ENCODE data around the gene ZBTB40. TPM values are rescaled to one million over a fixed set of nuclear protein-coding genes. Genes with fewer than 3 reads are reported as not detected.

Gene ZBTB40
- total RNA-seq, 1 experiment from 2014 or later: 6.7 TPM

GRCh38 chr1:22418312-22418711 is 33.3 kb upstream of the ZBTB40 start:
- in situ Hi-C loops (cut with HindIII; ENCODE audit: low pct_unique_long_range_greater_than_20kb, low sequenced_read_pairs): no loop called here
- DNase-seq (ENCODE audit: low read depth): peak; percentile 38

DNA sequence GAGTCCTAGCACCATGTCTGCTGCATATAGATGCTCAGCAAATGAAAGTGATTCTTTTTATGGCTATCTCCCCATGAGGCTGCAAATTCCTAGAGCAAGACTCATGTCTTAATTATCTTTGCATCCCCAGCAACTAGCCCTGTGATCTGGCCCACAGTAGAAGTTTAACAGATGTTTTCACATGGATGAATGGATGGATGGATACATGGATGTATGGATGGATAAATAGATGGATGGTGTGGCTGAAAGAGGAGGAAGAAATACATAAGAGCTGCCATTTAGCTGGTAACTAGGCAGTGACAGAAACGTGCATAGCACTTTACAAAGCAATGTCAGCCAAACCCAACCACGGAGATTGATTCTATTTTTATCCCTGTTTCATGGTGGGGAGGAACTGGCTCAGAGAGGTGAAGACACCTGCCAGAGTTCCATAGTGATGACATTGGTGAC is 32.7 kb upstream of the ZBTB40 start:
- in situ Hi-C loops (cut with HindIII; ENCODE audit: low pct_unique_long_range_greater_than_20kb, low sequenced_read_pairs): no loop called here
- DNase-seq (ENCODE audit: low read depth): peak; percentile 85

DNA sequence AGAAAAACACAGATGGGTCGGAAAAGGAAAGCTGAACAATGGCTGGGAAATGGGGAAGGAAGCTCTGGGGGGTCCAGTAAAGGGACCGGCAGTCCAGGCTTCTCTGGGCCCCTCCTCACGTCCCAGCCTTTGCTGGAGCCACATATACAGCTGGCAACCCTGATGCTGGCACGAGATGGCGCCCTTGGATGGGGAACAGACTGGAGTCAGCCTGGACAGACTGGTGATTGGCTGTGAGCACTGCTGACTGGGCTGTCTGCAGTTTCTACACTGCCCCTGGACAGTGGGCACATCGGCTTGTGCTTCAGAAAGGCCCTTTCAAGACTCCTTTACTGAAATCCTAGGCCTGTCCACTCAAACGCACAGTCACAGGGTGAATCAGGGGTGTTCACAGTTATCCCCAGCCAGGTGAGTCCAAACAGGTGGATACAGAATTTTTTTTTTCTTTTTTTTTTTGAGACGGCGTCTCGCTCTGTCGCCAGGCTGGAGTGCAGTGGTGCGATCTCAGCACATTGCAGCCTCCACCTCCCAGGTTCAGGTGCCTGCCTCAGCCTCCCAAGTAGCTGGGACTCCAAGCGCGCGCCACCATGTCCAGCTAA is 31.1 kb upstream of the ZBTB40 start:
- in situ Hi-C loops (cut with HindIII; ENCODE audit: low pct_unique_long_range_greater_than_20kb, low sequenced_read_pairs): no loop called here

DNA sequence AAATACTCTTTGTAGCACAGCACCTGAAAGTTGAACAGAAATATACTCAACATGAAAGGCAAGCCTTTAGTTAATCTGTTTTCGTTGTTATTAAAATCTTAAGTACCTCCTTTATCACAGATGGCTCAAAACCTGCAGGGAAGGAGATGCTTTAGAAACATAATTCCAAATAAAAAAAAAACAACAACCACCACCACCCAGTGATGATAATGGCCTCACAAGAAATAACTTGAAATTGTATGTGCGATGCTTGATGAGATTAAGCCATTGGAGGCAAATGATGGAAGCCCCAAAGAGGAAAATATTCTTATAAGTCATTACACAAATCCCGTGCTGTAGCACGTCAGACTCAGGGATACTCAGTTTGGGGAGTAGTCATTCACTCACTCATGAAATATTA is 24.9 kb upstream of the ZBTB40 start:
- in situ Hi-C loops (cut with HindIII; ENCODE audit: low pct_unique_long_range_greater_than_20kb, low sequenced_read_pairs): no loop called here
- DNase-seq (ENCODE audit: low read depth): no peak

More for the DNA sequence above, 31.1 kb upstream of the ZBTB40 start:
- peak; percentile 67 for DNase-seq (ENCODE audit: low read depth)

- in situ Hi-C loops (cut with HindIII; ENCODE audit: low pct_unique_long_range_greater_than_20kb, low sequenced_read_pairs): no loop called here
- DNase-seq (ENCODE audit: low read depth): peak; percentile 50
These were observed 23.0 kb upstream of the ZBTB40 start for GRCh38 chr1:22428672-22429071.

DNA sequence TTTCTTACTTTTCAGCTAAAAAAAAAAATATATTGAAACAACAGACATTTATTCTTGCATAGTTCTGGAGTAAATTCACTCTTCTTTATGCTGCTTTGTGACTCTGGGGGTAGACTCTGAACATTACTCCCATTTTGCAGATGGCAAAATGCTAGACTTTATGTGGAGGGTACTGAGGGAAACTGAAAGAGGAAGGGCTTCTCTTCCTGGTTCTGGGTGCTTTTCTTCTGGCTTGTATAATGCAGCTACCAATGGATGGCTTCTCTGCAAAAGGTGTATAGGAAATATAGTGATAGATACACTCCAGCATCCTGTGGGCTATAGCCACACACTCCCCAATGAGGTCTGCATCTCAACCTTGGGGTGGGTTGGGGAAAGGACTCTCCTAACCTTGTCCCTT is 19.7 kb upstream of the ZBTB40 start:
- in situ Hi-C loops (cut with HindIII; ENCODE audit: low pct_unique_long_range_greater_than_20kb, low sequenced_read_pairs): no loop called here
- DNase-seq (ENCODE audit: low read depth): no peak

DNA sequence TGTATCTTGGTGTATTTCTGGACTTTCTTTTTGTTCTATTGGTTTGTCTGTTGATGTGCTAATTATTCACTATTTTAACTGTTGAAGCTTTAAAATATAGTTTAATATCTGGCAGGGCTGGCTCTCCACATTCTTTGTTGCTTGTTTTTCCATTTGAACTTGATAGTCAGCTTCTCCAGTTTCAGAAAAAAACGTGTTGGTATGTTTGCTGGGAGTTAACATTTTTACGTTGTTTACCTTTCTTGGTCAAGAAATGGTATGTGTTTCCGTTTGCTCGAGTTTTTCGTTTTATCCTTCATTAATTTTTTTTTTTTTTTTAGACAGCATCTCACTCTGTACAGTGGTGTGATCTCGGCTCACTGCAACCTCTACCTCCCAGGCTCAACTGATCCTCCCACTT is 16.9 kb upstream of the ZBTB40 start:
- in situ Hi-C loops (cut with HindIII; ENCODE audit: low pct_unique_long_range_greater_than_20kb, low sequenced_read_pairs): no loop called here
- DNase-seq (ENCODE audit: low read depth): no peak

DNA sequence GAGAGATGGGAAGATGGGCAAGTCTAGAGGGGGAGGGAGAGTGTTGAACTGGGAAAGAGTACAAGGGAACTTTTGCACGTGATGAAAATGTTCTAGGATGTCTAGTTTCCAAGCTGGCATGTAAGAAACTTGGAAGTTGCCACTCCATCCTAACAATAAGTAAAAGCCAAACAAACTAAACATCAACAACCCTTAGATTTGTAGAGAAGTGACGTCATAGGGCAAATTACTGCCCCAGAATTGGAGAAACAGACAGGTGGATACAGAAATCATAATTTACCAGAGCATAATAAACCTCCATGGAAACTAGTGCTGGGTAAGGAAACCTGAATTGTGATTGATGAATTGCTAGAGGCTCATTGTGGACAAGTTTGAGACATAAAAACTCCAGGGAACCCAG is 14.7 kb upstream of the ZBTB40 start:
- no peak for DNase-seq (ENCODE audit: low read depth)
- in situ Hi-C loops (cut with HindIII; ENCODE audit: low pct_unique_long_range_greater_than_20kb, low sequenced_read_pairs): no loop called here

- in situ Hi-C loops (cut with HindIII; ENCODE audit: low pct_unique_long_range_greater_than_20kb, low sequenced_read_pairs): no loop called here
- DNase-seq (ENCODE audit: low read depth): no peak
These were observed 14.1 kb upstream of the ZBTB40 start for GRCh38 chr1:22437573-22437972.

DNA sequence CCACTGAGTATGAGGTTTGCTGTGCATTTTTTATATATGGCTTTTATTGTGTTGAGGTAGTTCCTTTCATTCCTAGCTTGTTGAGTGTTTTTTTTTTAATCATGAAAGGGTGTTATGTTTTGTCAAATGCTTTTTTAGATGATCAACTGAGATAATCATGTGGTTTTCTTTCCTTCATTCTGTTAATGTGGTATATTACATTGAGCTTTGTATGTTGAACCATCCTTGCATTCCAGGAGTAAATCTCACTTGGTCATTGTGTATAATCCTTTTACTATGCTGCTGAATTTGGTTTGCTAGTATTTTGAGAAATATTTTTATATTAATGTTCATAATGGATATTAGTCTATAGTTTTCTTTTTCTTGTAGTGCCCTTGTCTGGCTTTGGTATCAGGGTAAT is 11.1 kb upstream of the ZBTB40 start:
- no peak for DNase-seq (ENCODE audit: low read depth)
- in situ Hi-C loops (cut with HindIII; ENCODE audit: low pct_unique_long_range_greater_than_20kb, low sequenced_read_pairs): no loop called here

DNA sequence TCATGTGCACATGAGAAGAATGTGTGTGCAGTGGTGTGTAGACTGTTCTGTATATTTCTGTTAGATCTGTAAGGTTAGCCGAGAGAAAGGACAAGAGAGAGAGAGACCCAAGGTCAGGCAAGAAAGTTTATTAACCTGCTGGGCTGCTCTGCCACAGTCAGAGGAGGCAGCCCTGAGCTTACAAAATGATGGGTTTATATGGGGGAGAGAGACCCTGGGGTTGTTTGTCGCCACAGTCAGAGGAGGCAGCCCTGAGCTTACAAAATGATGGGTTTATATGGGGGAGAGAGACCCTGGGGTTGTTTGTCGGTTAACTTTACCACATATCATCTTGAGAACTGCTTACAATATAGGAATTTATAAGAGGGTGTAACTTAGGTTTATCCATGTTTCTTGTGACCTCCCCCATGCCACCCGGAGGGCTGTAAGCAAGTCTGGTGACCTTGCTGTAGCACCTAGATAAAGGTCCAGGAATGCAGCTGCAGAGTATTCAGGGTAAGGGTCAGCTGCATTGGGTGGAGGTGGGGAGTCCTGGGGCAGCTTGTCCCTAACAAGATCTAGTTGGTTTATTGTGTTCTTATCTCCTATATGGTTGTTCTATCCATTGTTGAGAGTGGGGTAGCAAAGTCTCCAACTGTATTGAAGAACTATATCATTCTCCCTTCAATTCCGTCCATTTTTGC is 9.3 kb upstream of the ZBTB40 start:
- in situ Hi-C loops (cut with HindIII; ENCODE audit: low pct_unique_long_range_greater_than_20kb, low sequenced_read_pairs): no loop called here

GRCh38 chr1:22443332-22443731 is 8.3 kb upstream of the ZBTB40 start:
- DNase-seq (ENCODE audit: low read depth): no peak
- in situ Hi-C loops (cut with HindIII; ENCODE audit: low pct_unique_long_range_greater_than_20kb, low sequenced_read_pairs): no loop called here

More for the DNA sequence above, 9.3 kb upstream of the ZBTB40 start:
- DNase-seq (ENCODE audit: low read depth): no peak

DNA sequence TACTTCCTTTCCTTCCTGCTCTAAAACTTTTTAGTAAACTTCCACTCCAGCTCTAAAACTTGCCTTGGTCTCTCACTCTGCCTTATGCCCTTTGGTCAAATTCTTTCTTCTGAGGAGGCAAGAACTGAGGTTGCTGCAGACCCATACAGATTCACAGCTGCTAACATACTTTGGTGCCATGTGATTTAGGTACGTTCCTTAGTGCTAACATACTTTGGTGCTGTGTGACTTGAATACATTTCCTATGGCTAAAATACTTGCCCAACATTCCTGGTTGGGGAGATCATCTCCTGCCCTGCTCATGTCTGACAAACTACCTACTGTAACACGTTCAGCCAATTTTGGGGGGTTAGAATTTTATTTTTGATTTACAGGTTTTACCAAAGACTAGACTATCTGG is 6.8 kb upstream of the ZBTB40 start:
- in situ Hi-C loops (cut with HindIII; ENCODE audit: low pct_unique_long_range_greater_than_20kb, low sequenced_read_pairs): no loop called here
- DNase-seq (ENCODE audit: low read depth): no peak

DNA sequence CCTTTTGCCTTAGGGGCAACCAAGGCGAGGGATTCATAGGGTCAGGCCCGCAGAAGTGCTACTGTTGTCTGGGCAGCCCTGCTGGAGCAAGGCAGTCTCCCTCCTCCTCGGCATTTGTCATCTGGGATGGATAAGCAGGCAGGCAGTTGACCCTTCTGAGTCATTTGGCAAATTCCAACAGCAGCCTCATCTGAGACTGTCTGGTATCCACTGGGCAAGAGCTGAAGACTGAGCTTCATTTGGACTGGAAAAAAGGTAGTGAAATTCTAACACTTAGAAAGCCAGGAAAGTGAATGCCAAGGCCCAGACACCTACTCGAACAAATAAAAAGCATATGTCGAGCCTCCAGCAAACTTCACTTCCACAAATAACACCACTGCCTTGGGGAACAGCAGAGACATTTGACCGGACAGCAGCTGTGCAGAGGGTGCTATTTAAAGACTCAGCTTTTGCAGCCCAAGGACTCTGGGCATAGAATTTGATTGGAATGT is 4.0 kb upstream of the ZBTB40 start:
- in situ Hi-C loops (cut with HindIII; ENCODE audit: low pct_unique_long_range_greater_than_20kb, low sequenced_read_pairs): no loop called here
- peak; percentile 32 for DNase-seq (ENCODE audit: low read depth)

DNA sequence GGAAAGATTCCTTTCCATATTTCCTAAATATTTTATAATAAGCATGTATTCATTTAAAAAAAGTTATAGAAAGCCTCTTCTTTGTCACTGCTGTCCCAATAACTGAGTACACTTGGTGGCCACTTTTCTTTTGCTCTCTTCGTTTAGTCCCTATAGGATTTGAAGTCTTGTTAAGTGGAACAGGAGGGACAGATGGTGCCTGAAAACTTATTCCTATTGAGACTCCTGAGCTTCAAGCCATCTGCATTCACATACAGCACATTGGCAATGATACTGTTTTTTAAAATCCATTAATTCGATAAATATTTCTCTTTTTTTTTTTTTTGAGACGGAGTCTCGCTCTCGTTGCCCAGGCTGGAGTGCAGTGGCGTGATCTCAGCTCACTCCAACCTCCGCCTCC is 2.0 kb upstream of the ZBTB40 start:
- in situ Hi-C loops (cut with HindIII; ENCODE audit: low pct_unique_long_range_greater_than_20kb, low sequenced_read_pairs): no loop called here
- DNase-seq (ENCODE audit: low read depth): no peak

DNA sequence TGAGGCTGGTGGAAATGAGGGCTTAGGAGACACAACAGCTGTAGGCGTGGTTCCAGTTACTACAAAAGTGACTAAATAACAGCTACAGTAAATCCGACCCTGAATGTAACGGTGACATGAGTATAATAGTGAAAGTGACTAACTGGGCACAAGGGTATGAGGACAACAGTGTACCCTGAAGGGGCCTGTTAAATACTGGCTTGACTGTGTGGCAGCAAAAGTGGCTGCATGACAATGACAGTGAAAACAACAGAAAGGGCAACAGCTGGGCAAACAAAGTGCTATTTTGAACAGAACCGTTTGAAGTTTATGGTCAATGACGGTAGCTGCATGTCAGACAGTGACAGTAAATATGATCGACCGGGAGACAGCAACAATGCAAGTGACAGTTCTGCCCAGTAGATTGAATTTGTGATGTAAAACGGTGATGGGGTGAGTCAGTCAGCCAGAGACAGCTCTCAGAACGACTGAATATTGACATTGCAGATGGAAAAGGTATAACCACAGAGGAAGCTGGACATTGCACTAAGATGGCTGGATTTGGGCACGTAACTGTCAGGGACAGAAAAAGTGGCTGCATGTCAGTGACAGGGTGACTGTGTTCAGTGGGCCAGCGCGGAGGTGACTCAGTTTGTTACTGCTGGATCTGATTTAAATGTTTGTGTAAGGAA is 1.2 kb upstream of the ZBTB40 start:
- DNase-seq (ENCODE audit: low read depth): peak; percentile 58
- in situ Hi-C loops (cut with HindIII; ENCODE audit: low pct_unique_long_range_greater_than_20kb, low sequenced_read_pairs): no loop called here

GRCh38 chr1:22452481-22452957 is 868 bp downstream of the ZBTB40 start:
- in situ Hi-C loops (cut with HindIII; ENCODE audit: low pct_unique_long_range_greater_than_20kb, low sequenced_read_pairs): no loop called here

DNA sequence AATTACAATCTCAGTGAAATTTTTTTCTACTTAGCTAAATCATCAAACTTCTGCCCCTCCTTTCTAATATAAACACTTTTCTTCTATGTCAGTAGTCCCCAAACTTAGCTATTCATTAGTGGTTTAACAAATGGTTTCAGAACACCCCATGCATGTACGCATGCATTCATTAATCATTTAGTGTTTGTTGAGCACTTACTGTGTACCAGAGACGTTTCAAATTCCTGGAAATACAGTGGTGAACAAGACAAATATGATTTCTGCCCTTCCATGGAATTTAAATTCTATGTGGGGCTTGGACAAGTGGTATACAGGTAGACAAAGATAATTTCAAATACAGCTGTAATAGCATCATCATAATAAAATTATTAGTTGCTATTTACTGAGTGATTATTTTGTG is 1.5 kb downstream of the ZBTB40 start:
- no peak for DNase-seq (ENCODE audit: low read depth)
- in situ Hi-C loops (cut with HindIII; ENCODE audit: low pct_unique_long_range_greater_than_20kb, low sequenced_read_pairs): no loop called here

More at GRCh38 chr1:22452481-22452957, 868 bp downstream of the ZBTB40 start:
- peak; percentile 61 for DNase-seq (ENCODE audit: low read depth)

GRCh38 chr1:22454476-22455056 is 2.9 kb downstream of the ZBTB40 start:
- no peak for DNase-seq (ENCODE audit: low read depth)
- in situ Hi-C loops (cut with HindIII; ENCODE audit: low pct_unique_long_range_greater_than_20kb, low sequenced_read_pairs): no loop called here

Data from Caki2 (cell line).